Prostate gland (tissue), 2 donors: ENCODE measurements around the gene SPTBN2. TPM values are rescaled to one million over a fixed set of nuclear protein-coding genes. Genes with fewer than 3 reads are reported as not detected.

ENCODE experiments used
- DNase-seq: peaks from one replicate; pipeline ENCODE4 v3.0.0-alpha.2; 2019; ENCODE audit warnings: low spot score
- H3K27ac ChIP-seq, 2 donors: fragments of 200-600 bp; sonication (generic); 2 replicates each; pipeline ENCODE4 v1.5.1; 2017 to 2019
- H3K27me3 ChIP-seq: fragments of 200-600 bp; sonication (generic); replicated peaks from 2 replicates; pipeline ENCODE4 v1.5.1; 2019; ENCODE audit not compliant: insufficient read depth
- H3K36me3 ChIP-seq, 2 donors: fragments of 200-600 bp; sonication (generic); 1 replicate in 1 of 2; 2 replicates in 1 of 2; pipeline versions ENCODE4 v1.5.1 to v1.8.1; 2017 to 2019
- H3K4me1 ChIP-seq: fragments of 200-600 bp; sonication (generic); replicated peaks from 2 replicates; pipeline ENCODE4 v1.5.1; 2019
- H3K4me3 ChIP-seq, 2 donors: fragments of 200-600 bp; sonication (generic); 2 replicates each; pipeline ENCODE4 v1.5.1; 2017 to 2019
- H3K9me3 ChIP-seq: fragments of 200-600 bp; sonication (generic); 2 replicates; pipeline ENCODE4 v1.5.1; 2017
- POLR2A ChIP-seq: fragments of 450-650 bp; IDR thresholded peaks from one replicate; pipeline ENCODE4 v1.6.1; 2016; ENCODE audit warnings: antibody characterized with exemption, mild to moderate bottlenecking
- POLR2AphosphoS5 ChIP-seq: sonication (generic); formaldehyde crosslinking; IDR thresholded peaks from one replicate; pipeline ENCODE4 v1.6.1; 2017; ENCODE audit warnings: antibody characterized with exemption
- WGBS: methylation state at CpG from one replicate; pipeline ENCODE4 v1.1.5; 2018; 5-methylcytosine and 5-hydroxymethylcytosine counted together
- intact Hi-C: fragments of 100-400 bp; cut with DNase I; formaldehyde crosslinking; loops from one replicate; pipeline ENCODE4 v1.14.2; 2022
- total RNA-seq, 2 donors: library from RNA; depleted of rRNA; stranded (reverse); fragments of >200 nt; gene quantifications; one replicate each; pipeline ENCODE4 v1.1.0, GENCODE V29; 2016
- TF ChIP-seq, protein P1 (sequence below), 4 experiments: fragments of 200-600 bp in 2 of 4; fragments of 450-650 bp in 2 of 4; sonication (generic) in 2 of 4; IDR thresholded peaks; 1 replicate in 3 of 4; 2 replicates in 1 of 4; pipeline ENCODE4 v1.5.1; 2016 to 2019; ENCODE audit warnings: antibody characterized with exemption in 4 of 4, mild to moderate bottlenecking in 2 of 4, moderate library complexity in 2 of 4

SPTBN2 gene
- total RNA-seq, 2 donors from 2014 or later = 139 to 140 TPM

DNA sequence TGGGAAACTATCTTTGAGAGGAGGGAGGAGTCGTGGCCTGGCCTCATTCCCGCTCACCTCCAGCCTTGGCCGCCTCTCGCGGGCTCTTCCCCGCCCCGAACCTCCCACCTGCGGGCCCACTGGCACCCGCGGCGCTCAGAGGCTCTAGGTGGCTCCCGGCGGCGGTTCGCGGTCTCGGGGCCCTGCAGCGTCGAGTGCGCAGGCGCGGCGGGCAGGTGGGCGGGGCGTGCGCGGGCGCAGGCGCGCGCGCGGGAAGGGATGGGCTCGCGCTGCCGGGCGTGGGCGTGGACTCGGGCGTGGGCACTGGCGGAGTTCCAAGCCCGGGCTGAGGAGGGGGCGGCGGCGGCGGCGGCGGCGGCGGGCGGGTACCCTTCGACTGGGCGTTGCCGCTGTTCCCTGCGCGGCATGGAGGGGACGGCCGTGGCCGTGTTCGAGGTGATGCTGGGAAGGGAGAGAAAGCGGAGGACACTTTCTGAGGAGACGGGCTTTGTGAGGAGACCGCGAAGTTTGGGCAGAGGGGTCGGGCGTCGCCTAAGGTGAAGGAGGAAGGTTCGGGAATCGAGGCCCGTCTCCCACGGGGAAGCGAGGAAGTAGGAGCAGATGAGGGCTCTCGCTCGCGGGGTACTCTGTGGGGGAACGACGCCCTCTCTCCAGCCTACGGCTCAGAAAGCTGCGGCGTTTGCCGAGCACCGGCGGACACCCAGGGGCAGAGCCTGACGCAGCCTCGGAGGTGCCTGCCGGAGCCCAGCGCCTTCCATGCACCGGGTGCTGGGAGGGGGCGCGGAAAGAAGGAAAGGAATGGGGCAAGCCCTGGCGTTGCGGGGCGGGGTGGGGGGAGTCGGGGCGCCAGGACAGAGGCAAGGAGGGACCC is 15.7 kb upstream of the SPTBN2 start:
- peak; percentile 86 for DNase-seq
- Histone ChIP-seq H3K4me1 (peaks cover 9% of the 10 kb centered on the region), H3K27me3 (no peaks in the 10 kb centered on the region), H3K27ac (peak overlapping the region; percentile 92 to 94), H3K9me3 (no peaks in the 10 kb centered on the region), H3K4me3 (peak overlapping the region; percentile 68 to 81), H3K36me3 (no peaks in the 10 kb centered on the region)
- intact Hi-C loops = no loop called here
- under 1% methylated on average over 94 of the region's 95 CpGs for WGBS
- TF ChIP-seq POLR2A (peak; percentile 55), POLR2AphosphoS5 (peak; percentile 61)
- TF ChIP-seq, protein P1, sequence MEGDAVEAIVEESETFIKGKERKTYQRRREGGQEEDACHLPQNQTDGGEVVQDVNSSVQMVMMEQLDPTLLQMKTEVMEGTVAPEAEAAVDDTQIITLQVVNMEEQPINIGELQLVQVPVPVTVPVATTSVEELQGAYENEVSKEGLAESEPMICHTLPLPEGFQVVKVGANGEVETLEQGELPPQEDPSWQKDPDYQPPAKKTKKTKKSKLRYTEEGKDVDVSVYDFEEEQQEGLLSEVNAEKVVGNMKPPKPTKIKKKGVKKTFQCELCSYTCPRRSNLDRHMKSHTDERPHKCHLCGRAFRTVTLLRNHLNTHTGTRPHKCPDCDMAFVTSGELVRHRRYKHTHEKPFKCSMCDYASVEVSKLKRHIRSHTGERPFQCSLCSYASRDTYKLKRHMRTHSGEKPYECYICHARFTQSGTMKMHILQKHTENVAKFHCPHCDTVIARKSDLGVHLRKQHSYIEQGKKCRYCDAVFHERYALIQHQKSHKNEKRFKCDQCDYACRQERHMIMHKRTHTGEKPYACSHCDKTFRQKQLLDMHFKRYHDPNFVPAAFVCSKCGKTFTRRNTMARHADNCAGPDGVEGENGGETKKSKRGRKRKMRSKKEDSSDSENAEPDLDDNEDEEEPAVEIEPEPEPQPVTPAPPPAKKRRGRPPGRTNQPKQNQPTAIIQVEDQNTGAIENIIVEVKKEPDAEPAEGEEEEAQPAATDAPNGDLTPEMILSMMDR (IDR thresholded peaks at IDR 0.05) = peak in 2 of 4 experiments; percentile 8 to 20

DNA sequence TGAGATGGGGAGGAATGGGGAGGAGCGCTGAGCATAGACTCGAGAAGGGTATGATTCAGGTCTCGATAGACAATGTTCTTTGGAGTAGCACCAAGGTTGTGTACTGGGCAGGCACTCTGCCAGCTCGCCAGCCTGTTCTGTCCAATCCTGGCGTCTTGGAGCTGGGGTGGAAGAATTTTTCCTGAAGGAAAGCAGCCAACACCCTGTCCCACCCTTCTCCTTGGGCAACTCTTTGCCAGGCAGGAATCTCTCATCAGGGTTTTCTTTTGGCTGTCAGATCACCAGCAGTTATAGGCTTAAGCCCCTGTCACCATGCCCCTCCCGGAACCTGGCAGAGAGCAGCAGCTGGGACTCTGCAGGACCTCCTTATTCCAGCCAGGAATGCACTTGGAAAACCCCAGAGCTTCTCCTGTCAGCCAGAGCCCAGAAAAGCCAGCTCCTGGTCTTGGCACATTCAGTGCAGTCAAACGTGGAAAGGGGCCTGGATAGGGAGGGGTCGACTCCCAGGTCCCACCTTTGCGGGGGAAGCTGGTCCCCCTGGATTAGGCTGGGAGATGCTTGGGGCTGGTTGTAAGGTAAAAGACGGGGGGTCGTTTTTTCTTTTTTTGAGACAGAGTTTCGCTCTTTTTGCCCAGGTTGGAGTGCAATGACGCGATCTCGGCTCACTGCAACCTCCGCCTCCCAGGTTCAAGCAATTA is 14.4 kb upstream of the SPTBN2 start:
- DNase-seq = peak; percentile 90
- H3K4me1 ChIP-seq = peaks cover 9% of the 10 kb centered on the region
- H3K27me3 ChIP-seq = no peaks in the 10 kb centered on the region
- H3K36me3 ChIP-seq = no peaks in the 10 kb centered on the region
- intact Hi-C loops = no loop called here
- 45% methylated on average over 16 of the region's 16 CpGs for whole genome bisulfite sequencing
- peak overlapping the region in 1 of 2 donors; percentile 81 for H3K4me3 ChIP-seq
- peak overlapping the region; percentile 92 to 94 for H3K27ac ChIP-seq
- no peaks in the 10 kb centered on the region for H3K9me3 ChIP-seq
- TF ChIP-seq POLR2A (no peak), POLR2AphosphoS5 (peak; percentile 74)
- TF ChIP-seq, protein P1 (IDR thresholded peaks at IDR 0.05) = no peak

DNA sequence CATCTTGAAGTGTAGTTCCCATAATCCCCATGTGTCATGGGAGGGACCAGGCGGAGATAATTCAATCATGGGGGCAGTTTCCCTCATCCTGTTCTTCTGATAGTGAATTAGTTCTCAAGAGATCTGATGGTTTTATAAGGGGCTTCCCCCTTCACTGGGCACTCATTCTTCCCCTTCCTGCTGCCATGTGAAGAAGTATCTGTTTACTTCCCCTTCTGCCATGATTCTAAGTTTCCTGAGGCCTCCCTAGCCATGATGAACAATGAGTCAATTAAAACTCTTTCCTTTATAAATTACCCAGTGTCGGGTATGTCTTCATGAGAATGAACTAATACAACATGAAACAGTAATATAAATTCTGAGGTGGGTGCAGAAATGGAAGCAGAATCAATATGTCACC is 12.1 kb upstream of the SPTBN2 start:
- Histone ChIP-seq H3K27ac (no peak overlapping the region), H3K9me3 (no peaks in the 10 kb centered on the region), H3K4me1 (peaks cover 9% of the 10 kb centered on the region), H3K36me3 (no peaks in the 10 kb centered on the region), H3K27me3 (no peaks in the 10 kb centered on the region), H3K4me3 (no peak overlapping the region)
- intact Hi-C loops = no loop called here
- no peak for DNase-seq
- 91% methylated on average over 2 of the region's 2 CpGs for WGBS
- TF ChIP-seq, protein P1 (IDR thresholded peaks at IDR 0.05) = no peak
- no peak for TF ChIP-seq POLR2AphosphoS5
- no peak for TF ChIP-seq POLR2A

DNA sequence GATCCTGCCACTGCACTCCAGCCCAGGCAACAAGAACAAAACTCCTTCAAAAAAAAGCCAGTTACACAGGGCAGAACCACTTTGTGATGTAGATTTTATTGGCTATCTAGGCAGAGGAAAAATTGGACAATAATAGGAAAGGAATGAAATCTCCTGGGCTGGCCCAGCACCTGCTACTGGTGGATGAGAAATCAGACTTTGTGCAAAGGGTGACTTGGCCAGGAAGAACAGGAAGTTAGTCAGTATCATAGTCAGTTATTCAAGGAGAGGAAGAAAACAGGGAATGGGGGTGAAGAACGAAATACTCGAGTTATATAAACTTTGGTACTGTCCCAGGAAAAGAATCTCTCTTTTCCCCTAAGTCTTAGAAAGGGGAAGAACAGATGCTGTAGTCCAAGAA is 11.0 kb upstream of the SPTBN2 start:
- H3K36me3 ChIP-seq = no peaks in the 10 kb centered on the region
- H3K9me3 ChIP-seq = no peaks in the 10 kb centered on the region
- intact Hi-C loops = no loop called here
- no peak overlapping the region for H3K4me3 ChIP-seq
- H3K4me1 ChIP-seq = peaks cover 9% of the 10 kb centered on the region
- DNase-seq = no peak
- WGBS = 63% methylated on average over 2 of the region's 2 CpGs
- no peaks in the 10 kb centered on the region for H3K27me3 ChIP-seq
- TF ChIP-seq, protein P1 (IDR thresholded peaks at IDR 0.05) = no peak
- no peak for TF ChIP-seq POLR2A
- no peak for TF ChIP-seq POLR2AphosphoS5
- no peak overlapping the region for H3K27ac ChIP-seq
